Activated CD8-positive, alpha-beta memory T cell treated with anti-CD3 and anti-CD28 coated beads, Interleukin-2, amount 50 U/mL, for 48 hours (primary cell): Measurements from ENCODE around the gene ERC1.
"Not testable (repeated sequence)": the region's sequence is repeated elsewhere in the genome, so short reads cannot be mapped to it uniquely, and the experiment has no call there.

Experiments used
- DNase-seq: peaks from one replicate; pipeline ENCODE4 v3.0.0-alpha.2; 2020

ERC1 gene

GRCh38 chr12:1293901-1294300, 302.9 kb downstream of the ERC1 start:
- no peak for DNase-seq

DNA sequence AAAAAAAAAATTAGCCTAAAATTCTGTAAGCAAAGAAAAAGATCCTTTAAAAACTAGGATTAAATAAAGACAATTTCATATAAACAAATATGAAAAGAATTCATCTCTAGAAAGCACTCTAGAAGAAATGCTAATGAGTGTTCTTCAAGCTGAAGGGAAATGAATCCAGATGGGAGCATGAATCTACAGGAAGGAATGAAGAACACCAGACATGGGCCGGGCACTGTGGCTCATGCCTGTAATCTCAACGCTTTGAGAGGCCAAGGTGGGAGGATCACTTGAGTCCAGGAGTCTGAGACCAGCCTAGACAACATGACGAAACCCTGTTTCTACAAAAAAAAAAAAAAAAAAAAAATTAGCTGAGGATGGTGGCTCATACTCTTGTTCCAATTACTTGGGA, 306.2 kb downstream of the ERC1 start:
- DNase-seq = no peak

DNA sequence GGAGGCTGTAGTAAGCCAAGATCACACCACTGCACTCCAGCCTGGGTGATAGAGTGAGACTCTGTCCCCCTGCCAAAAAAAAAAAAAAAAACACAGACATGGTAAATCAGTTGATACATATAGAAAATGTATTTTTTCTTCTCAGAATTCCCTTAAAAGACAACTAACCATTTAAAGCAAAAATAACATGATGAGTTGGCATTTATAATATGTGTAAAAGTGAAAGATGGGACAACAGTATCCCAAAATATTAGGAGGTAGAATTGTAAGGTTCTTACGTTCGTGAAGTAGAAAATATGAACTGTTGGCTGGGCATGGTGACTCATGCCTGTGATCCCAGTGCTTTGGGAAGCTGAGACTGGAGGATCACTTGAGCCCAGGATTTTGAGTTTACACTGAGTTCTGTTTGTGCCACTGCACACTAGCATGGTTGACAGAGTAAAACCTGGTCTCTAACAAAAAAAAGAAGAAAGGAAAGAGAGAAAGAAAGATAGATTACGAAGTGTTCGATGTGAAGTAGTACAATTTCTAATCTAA, 306.7 kb downstream of the ERC1 start:
- DNase-seq = no peak

DNA sequence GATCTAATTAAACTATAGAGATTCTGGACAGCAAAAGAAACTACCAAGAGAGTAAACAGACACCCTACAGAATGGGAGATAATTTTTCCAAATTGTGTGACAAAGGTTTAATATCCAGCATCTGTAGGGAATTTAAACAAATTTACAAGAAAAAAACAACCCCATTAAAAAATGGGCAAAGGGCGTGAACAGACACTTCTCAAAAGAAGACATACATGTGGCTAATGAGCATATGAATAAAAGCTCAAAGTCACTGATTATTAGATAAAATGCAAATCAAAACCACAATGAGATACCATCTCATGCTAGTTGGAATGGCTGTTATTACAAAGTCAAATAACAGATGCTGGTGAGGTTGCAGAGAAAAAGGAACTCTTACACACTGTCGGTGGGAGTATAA, 309.4 kb downstream of the ERC1 start:
- DNase-seq = no peak

GRCh38 chr12:1302201-1302870, 311.3 kb downstream of the ERC1 start:
- no peak for DNase-seq

GRCh38 chr12:1305063-1305434, 314.0 kb downstream of the ERC1 start:
- DNase-seq = no peak

- no peak for DNase-seq
Observed at GRCh38 chr12:1305791-1306500, 314.9 kb downstream of the ERC1 start.

GRCh38 chr12:1306817-1307216, 315.8 kb downstream of the ERC1 start:
- DNase-seq = no peak

DNA sequence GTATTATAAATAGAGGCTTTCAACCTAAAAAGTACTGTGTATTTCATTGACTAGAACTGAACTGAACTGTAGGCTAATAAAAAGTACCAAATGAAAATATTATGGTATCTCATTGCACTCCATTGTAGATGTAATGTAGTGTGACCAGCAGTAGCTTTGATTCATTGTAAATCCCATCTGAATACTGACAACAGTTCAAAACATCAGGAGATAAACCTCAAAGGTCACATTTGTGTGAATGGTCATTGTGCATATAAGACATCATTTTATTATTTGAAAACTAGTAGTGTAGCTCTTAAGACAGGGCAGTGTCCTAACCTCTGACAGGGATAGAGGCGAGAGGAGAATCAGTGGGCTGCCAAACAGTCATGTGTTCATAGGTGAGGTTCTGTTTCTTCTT, 316.8 kb downstream of the ERC1 start:
- no peak for DNase-seq

- no peak for DNase-seq
Observed at GRCh38 chr12:1309613-1310012, 318.6 kb downstream of the ERC1 start.

GRCh38 chr12:1310653-1311052, 319.6 kb downstream of the ERC1 start:
- no peak for DNase-seq

DNA sequence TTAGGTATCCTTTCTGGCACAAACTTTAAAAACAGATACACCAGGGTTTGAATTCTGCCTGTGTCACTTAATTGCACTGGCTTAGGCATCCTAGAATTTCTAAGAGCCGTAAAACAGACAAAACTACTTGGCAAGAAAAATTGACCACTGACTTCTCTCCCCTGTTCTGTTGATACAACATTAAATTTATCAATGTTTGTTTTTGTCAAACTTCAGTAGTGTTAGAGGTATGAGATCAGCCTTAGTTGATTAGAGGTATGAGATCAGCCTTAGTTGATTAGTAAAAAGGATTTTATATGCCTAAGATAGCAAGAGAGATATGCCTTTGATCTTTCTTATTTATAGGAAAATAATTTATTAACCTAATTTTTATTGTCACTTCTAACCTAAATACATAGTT, 320.1 kb downstream of the ERC1 start:
- no peak for DNase-seq

DNA sequence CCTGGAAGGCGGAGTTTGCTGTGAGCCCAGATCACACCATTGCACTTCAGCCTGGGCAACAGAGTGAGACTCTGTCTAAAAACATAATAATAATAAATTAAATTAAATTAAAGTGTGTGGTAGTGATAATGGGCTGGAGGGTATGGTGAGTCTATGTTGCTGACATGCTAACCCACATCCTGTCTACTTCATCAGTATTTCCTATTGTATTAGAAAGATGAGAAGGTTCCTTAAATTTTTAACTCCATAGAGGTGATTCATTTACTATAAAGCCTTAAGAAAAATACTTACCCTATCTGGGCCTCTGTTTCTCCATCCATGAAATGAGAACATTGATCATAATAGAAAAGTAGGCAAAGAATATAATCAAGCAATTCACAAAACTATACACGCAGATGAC, 322.9 kb downstream of the ERC1 start:
- no peak for DNase-seq

DNA sequence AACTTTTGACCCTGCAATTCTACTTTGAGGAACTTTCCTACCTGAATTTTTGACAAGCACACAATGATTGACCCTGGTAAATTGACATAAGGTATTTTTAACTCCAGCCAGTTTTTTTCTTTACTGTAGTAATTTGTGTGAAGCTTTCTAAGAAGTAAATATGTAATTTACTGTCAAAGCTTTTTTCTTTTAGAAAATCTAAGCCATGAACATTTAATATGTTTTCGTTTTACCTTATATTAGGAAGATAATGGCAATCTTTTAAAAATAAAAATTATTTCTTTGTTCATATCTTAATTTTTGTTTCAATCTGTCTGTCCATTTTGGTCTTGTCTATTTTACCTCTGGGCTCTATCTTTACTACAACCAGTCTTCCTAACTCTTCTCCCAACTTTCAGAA, 323.5 kb downstream of the ERC1 start:
- DNase-seq = no peak

DNA sequence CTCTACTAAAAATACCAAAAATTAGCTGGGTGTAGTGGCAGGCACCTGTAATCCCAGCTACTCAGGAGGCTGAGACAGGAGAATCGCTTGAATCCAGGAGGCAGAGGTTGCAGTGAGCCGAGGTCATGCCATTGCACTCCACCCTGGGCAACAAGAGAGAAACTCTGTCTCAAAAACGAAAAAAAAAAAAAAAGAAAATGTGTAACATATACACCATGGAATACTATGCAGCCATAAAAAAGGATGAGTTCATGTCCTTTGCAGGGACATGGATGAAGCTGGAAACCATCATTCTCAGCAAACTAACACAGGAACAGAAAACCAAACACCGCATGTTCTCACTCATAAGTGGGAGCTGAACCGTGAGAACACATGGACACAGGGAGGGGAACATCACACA, 326.0 kb downstream of the ERC1 start:
- not testable (repeated sequence) for DNase-seq

DNA sequence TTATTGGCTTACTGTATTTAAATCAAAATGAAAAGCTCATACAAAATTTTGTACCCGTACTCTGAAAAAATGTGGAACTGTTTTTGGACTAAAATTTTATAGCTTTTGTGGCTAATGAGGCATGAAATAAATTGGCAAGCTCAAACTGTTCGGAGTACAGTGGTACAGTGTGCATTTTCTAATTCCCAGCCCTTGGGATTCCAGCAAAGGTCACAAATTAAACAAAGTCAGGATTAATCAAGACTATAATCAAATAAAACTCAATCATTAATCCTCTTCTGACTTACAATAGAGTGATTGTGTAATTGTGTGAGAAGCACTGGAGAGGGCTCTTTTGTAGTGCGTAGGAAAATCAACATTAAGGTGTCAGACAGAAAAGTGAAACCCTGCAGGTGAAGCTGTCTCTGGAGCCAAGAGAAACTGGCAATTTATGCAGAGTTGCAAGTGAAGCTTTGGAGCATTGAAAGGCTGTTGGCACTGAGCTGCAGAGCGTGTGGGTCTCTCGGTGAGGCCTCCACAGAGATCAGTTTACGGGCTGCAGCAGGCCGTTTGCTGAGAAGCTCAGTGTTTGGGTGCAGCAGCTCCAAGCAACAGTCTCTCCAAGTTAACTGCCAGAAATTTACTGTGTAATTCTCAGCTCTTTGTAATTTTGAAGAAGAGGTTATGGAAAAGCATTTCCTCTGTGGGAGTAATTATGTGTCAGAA, 327.5 kb downstream of the ERC1 start:
- DNase-seq = no peak

GRCh38 chr12:1319212-1319611, 328.2 kb downstream of the ERC1 start:
- no peak for DNase-seq

- DNase-seq = no peak
Observed at GRCh38 chr12:1320021-1320420, 329.0 kb downstream of the ERC1 start.

DNA sequence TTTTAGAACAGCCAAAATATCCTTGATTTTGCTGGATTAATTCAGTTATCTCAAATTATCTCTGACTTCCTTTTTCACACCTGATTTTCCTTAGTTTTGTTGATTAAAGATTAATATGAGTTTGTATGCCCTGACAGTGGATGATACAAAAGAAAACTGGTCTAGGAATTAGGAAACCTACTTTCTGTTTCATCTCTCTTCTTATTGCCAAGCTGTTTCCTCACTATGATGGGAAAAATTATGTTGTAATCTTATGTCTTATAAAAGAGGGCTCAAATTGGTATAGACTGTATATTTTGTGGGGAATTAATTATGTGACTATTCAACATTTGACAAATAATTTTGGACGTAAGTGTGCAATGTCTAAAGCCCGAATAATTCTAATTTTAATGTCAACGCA, 331.8 kb downstream of the ERC1 start:
- no peak for DNase-seq

- DNase-seq = no peak
Observed at GRCh38 chr12:1324099-1324498, 333.1 kb downstream of the ERC1 start.

DNA sequence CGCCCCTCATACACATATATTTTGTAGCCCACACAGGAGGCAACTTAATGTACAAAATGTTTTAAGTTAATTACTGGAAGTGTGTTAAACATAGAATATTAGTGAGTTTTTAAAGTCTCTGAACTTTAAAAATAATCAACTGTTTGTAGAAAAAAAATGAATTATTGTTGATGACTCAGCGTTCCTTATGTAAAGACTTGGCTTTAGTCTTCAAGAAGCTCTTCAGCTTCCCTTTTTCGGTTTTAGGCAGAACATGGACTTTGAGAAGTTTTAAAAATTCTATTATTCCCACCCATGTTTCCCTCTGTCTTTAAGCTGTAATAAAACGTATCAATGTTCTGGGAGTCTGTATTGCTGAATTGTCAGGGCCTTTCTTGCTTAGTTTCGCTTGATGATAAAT, 333.9 kb downstream of the ERC1 start:
- no peak for DNase-seq

GRCh38 chr12:1325666-1326065, 334.6 kb downstream of the ERC1 start:
- no peak for DNase-seq

DNA sequence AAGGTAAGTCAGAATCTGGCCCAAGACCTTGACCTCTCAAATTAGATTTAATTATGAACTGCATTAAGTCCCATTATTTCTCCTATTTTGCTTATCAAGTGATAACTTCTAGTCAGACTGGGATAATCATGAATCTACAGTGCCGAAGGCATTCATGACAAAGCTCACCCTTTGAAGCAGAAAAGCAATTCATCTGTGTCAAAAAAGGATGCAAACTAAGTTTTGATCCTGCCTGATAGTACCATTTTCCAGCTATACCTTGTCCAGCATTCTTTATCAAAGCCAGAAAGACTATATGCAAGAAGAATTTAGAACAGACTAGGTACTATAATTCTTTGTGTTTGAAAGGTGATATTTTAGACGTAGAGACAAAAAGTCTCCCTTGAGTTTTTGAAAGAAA, 335.2 kb downstream of the ERC1 start:
- no peak for DNase-seq

DNA sequence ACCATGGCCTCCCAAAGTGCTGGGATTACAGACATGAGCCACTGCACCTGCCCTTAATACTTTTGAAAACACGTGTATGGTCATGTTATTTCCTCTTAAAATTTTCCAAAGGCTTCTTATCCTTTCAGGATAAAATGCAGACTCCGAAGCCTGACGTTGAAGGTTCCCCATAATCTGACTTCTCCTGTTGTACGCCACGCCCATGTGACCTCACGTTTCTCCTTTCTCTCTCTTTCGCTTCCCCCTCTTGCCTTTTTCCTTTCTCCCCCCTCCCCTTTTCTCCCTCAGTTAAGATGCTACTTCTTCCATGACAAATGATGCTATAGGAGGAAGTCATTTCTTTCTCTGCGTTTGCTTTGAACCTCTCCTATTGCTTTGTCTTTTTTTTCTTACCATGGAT, 337.4 kb downstream of the ERC1 start:
- DNase-seq = no peak
